ENCODE data around the gene GOLGA6A. TPM values are rescaled to one million over a fixed set of nuclear protein-coding genes. Genes with fewer than 3 reads are reported as not detected.
A peak's percentile ranks its signal among the peaks of the same experiment; 100 is the strongest.

GOLGA6A gene
- total and polyA plus RNA-seq, 2 experiments from 2014 or later: not detected

GRCh38 chr15:74130155-74130848, 48.0 kb upstream of the GOLGA6A start, which contains the start of gene ISLR2:
ISLR2 (plus strand) TSS chr15:74130586; CDS start chr15:74132755, 2,169 bp downstream.
- H3K27ac ChIP-seq: no peak within 1 kb of the TSS
- H4K20me1 ChIP-seq (ENCODE audit: insufficient read depth, poor library complexity, severe bottlenecking): no peaks in the 10 kb centered on the region
- H3K27me3 ChIP-seq: peaks cover 88% of the 10 kb centered on the region
- H3K36me3 ChIP-seq (replicated peaks; ENCODE audit: insufficient read depth, low read depth): no peaks in the 10 kb centered on the region
- WGBS (ENCODE audit: low lambda C conversion rate, missing lambda C conversion rate): 5% methylated on average over 40 of the region's 53 CpGs
- H3K4me2 ChIP-seq: peak within 1 kb of the TSS; percentile 89
- H3K4me3 ChIP-seq: no peak within 1 kb of the TSS
- no peaks in the 10 kb centered on the region for H3K9me2 ChIP-seq (replicated peaks; ENCODE audit: insufficient read depth)
- H2AFZ ChIP-seq: no peak within 1 kb of the TSS
- peaks cover 22% of the 10 kb centered on the region for H3K4me1 ChIP-seq (ENCODE audit: insufficient read depth)
- no peaks in the 10 kb centered on the region for H3K79me2 ChIP-seq
- H3K9me3 ChIP-seq (ENCODE audit: low read depth): no peaks in the 10 kb centered on the region
- DNase-seq (ENCODE audit: low spot score): peak; percentile 39
- peak; percentile 54 for TF ChIP-seq EZH2 (IDR thresholded peaks at IDR 0.05; ENCODE audit: borderline replicate concordance)
- no peak for TF ChIP-seq CTCF (IDR thresholded peaks at IDR 0.05; ENCODE audit: poor library complexity)
- TF ChIP-seq EZH2phosphoT487 (IDR thresholded peaks at IDR 0.05; ENCODE audit: low read depth, severe bottlenecking, unreplicated experiment): peak; percentile 92

GRCh38 chr15:74129586-74130154, 47.3 kb upstream of the GOLGA6A start:
- Histone ChIP-seq H3K4me3 (no peak overlapping the region), H3K9me2 (replicated peaks; ENCODE audit: insufficient read depth) (no peaks in the 10 kb centered on the region), H2AFZ (no peak overlapping the region), H4K20me1 (ENCODE audit: insufficient read depth, poor library complexity, severe bottlenecking) (no peaks in the 10 kb centered on the region), H3K9me3 (ENCODE audit: low read depth) (no peaks in the 10 kb centered on the region), H3K27ac (no peak overlapping the region), H3K4me1 (ENCODE audit: insufficient read depth) (peaks cover 22% of the 10 kb centered on the region), H3K36me3 (replicated peaks; ENCODE audit: insufficient read depth, low read depth) (no peaks in the 10 kb centered on the region), H3K79me2 (no peaks in the 10 kb centered on the region), H3K4me2 (peak overlapping the region; percentile 89), H3K27me3 (peaks cover 86% of the 10 kb centered on the region)
- DNase-seq (ENCODE audit: low spot score): no peak
- 2% methylated on average over 38 of the region's 40 CpGs for WGBS (ENCODE audit: low lambda C conversion rate, missing lambda C conversion rate)
- TF ChIP-seq EZH2 (IDR thresholded peaks at IDR 0.05; ENCODE audit: borderline replicate concordance) (peak; percentile 96), EZH2phosphoT487 (IDR thresholded peaks at IDR 0.05; ENCODE audit: low read depth, severe bottlenecking, unreplicated experiment) (no peak), CTCF (IDR thresholded peaks at IDR 0.05; ENCODE audit: poor library complexity) (no peak)

GRCh38 chr15:74128785-74129585, 46.6 kb upstream of the GOLGA6A start:
- no peak for DNase-seq (ENCODE audit: low spot score)
- Histone ChIP-seq H3K9me2 (replicated peaks; ENCODE audit: insufficient read depth) (no peaks in the 10 kb centered on the region), H3K9me3 (ENCODE audit: low read depth) (no peaks in the 10 kb centered on the region), H3K4me3 (no peak overlapping the region), H3K4me1 (ENCODE audit: insufficient read depth) (peaks cover 22% of the 10 kb centered on the region), H4K20me1 (ENCODE audit: insufficient read depth, poor library complexity, severe bottlenecking) (no peaks in the 10 kb centered on the region), H3K27ac (no peak overlapping the region), H3K4me2 (peak overlapping the region; percentile 89), H3K36me3 (replicated peaks; ENCODE audit: insufficient read depth, low read depth) (no peaks in the 10 kb centered on the region), H3K79me2 (no peaks in the 10 kb centered on the region), H2AFZ (no peak overlapping the region), H3K27me3 (peaks cover 86% of the 10 kb centered on the region)
- 4% methylated on average over 40 of the region's 43 CpGs for WGBS (ENCODE audit: low lambda C conversion rate, missing lambda C conversion rate)
- TF ChIP-seq EZH2phosphoT487 (IDR thresholded peaks at IDR 0.05; ENCODE audit: low read depth, severe bottlenecking, unreplicated experiment): peak; percentile 90
- TF ChIP-seq EZH2 (IDR thresholded peaks at IDR 0.05; ENCODE audit: borderline replicate concordance): peak; percentile 69
- TF ChIP-seq CTCF (IDR thresholded peaks at IDR 0.05; ENCODE audit: poor library complexity): no peak
